OCI-LY7 (cell line): ENCODE data around the gene CD300C.

Experiments used
- EZH2phosphoT487 ChIP-seq: fragments of 200-600 bp; sonication (generic); IDR thresholded peaks from 2 replicates; pipeline ENCODE4 v1.6.1; 2018; ENCODE audit warnings: low read depth, borderline replicate concordance, mild to moderate bottlenecking, mixed run types, antibody characterized with exemption, low read length, moderate library complexity, mixed read lengths
- TF ChIP-seq, protein P1 (sequence below): fragments of 200-600 bp; sonication (generic); conservative IDR thresholded peaks from 2 replicates; pipeline ENCODE4 v1.5.1; 2014; ENCODE audit warnings: mild to moderate bottlenecking, antibody characterized with exemption, low read length, moderate library complexity, mixed read lengths

DNA sequence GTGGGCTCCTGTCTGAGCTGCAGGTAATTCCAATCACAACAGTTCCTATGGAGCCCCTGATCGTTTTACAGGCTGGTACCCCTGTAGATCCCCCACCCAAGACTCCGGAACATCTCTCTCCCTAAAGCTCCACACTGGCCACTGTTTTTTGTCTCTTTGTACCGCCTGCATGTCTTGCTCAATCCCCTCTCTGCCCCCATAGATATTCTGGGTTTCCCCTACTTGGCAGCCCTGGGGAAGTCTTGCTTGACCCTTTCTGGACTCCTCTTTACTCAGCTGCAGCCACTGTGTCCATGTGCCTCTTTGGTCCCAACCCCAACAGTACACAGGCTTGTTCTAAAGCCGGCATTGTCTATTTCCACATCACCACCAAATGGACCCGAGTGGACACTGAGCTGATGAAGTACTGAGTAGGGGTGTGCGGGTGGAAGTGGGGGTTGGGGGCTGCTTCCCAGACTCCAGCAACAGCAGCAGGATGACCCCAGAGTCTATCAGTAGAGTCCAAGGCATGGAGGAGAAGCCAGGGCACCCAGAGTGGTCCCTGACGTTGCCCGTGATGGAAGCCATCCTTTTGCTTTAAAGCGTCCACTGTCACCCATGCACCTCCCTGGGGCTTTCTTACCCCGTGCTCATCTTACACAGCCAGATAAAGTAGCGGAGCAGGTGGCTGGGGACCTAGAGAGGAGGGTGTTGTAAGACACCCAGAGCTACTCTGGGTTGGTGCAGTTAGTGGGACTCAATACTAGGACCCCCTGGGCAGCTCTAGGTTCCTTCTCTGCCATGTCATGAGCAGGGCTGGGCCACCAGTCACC lies 21.1 kb downstream of the CD300C start:
- TF ChIP-seq, protein P1, sequence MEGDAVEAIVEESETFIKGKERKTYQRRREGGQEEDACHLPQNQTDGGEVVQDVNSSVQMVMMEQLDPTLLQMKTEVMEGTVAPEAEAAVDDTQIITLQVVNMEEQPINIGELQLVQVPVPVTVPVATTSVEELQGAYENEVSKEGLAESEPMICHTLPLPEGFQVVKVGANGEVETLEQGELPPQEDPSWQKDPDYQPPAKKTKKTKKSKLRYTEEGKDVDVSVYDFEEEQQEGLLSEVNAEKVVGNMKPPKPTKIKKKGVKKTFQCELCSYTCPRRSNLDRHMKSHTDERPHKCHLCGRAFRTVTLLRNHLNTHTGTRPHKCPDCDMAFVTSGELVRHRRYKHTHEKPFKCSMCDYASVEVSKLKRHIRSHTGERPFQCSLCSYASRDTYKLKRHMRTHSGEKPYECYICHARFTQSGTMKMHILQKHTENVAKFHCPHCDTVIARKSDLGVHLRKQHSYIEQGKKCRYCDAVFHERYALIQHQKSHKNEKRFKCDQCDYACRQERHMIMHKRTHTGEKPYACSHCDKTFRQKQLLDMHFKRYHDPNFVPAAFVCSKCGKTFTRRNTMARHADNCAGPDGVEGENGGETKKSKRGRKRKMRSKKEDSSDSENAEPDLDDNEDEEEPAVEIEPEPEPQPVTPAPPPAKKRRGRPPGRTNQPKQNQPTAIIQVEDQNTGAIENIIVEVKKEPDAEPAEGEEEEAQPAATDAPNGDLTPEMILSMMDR, result no peak
- no peak for TF ChIP-seq EZH2phosphoT487
